ENCODE data around the gene SIPA1.

SIPA1 gene

DNA sequence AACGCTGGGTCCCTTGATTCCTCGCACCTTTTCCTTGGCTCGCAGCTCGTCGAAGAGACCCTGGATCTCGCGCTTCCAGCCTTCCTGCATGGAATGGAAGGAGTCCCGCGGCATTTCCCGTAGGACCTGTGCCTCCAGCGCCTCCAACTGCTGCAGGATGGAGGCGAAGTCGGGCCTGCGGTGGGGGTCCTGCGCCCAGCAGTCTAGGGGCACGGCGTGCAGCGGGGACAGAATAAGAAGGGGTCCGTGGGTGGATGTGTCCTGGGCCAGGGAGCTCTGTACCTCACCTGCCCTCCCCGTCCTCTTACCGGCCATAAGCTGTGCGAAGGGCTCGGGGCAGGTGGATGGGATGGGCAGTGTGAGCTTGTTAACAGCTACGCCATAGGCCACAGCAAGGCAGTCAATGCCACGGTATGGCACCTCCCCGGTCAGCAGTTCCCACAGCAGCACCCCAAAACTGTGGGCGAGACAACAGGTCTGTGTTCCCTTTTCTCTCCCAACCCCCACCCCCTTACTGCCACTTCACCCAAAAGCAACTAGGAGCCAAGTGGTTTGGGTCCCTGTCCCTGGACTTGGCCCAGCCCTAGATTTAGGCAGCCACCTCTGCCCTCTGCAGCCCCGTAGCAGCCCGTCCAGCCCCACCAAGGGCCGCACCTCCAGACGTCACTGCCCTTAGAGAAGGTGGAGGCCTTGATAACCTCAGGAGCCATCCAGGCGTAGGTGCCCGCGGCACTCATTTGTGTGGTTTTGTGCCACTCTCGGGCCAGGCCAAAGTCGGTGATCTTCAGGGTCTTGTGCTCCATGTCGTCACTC lies 30.1 kb upstream of the SIPA1 start:
- DNase-seq: no peak

DNA sequence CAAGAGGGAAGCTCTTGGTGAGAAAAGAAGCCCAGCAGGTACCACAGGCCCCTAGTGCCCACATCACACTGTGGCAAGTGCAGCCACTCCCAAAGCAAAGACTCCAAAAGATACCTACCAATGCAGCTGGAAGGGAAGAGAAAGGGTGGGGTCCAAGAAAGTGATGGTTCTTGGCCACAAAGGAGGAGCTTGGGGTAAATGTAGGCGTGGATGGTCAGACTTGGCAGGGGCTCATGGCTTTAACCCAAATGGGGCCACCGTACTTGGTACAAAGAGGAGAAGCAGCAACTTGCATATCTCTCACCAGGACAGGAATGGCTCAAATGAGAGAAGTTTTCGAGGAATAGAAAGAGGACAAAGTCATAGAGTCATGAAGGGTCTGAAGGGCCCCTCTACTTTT lies 28.7 kb upstream of the SIPA1 start:
- no peak for DNase-seq

DNA sequence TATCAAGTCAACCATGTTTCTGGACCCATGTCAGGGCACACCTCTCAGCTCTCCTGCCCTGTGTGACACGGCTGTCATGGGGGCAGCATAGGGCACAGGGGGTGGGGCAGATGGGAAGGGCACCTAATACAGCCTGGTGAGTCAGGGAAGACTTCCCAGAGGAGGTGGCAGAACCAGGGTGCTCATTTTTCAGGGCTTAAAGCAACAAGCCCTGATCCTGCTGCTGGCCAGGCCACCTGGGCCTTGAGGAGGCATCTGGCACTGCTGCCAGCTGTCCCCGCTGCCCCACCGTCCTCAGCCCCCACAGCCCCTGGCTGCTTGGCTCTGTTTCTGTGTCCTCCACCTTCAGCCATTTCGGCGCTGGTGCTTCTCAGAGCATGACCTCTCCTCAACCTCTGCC lies 28.2 kb upstream of the SIPA1 start:
- no peak for DNase-seq

DNA sequence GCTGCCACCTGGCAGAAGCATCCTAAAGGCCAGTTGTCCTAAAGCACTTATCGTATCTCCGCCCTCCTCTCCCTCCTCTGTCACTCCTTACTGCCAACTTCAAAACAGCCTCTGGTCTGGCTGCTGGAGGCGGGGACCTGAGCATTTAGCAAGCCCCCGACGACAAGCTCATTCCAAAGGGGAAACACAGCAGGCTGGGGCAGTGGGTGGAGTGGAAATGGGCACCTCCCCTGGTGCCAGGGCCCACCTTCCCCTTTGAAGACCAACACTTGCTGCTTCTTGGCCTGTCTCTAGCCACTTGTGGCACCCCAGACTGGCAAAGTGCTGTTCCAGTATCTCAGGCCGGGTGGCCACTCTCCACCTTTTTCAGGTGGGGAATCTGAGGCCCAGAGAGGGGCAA lies 27.5 kb upstream of the SIPA1 start:
- DNase-seq: no peak

DNA sequence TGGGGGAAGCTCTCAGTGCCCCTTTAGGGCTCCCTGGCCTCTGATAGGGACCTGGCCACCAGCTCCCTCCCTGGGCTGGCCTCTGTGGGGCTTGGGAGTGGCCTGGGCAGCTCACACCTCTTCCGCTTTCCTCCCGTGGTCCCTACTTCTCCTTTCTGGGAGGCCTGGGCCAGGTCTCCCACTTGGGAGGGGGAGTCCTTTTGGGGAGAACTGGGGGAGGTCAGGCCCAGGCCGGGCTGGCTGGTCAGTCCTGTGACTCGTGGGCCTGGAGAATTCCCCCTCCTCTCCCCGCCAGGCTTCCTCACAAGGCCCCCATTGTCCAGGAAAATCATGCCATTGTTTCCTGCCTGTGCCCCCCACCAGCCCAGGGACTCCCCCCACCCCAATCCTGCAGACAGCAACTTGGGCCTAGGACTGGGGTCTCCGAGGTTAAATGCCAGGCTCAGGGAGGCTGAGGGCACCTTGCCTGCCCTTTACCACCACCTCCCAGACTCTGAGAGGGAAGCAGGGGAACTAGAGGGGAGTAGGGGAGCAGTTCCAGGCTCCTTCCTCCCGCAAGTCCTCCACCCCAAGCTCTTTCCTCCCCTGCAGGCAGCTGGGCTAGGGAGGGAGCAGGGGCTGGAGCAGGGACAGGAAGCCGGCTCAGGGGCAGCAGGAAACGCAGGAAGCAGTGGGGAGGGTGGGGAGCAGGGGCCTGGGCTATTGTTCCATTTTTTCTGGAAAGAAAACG lies 26.7 kb upstream of the SIPA1 start:
- no peak for DNase-seq

DNA sequence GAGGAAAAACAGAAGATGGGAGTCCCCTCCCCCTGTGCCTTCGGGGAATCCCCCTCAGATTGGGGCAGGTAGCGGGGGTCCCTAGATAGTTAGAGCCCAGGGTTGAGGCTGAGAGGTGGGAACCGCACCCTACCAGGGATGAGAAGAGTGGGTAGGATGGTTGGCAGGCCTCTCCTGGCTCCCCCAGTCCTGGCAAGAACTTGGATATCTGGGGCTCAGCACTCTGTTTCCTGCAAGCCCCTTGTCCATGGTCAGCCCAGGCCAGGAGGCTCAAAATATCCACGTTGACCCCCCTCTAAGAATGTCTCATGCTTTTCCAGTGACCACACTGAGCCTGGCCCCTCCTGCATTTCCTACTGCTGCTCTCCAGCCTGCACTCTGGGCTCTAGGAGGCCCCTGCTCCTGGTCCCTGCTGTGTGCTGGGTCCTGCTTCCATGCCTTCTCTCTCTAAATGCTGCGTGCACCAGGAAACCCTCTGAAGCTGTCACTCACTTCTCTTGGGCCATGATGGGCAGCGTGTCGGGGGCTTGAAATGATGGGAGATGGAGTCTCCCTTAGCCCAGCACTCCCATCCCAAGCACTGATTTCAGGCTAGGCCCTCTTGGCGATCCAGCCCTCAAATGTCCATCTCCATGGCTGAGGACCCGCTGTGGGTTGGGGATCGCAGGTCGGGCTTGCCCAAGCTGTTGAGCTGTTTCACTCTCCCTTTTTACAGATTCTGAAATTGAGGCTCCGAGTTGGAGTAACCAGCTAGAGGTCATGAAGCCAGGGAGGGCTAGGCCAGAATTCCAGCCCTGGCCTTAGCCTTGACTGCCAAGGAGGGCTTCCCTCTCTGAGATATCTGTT lies 25.9 kb upstream of the SIPA1 start:
- DNase-seq: no peak

DNA sequence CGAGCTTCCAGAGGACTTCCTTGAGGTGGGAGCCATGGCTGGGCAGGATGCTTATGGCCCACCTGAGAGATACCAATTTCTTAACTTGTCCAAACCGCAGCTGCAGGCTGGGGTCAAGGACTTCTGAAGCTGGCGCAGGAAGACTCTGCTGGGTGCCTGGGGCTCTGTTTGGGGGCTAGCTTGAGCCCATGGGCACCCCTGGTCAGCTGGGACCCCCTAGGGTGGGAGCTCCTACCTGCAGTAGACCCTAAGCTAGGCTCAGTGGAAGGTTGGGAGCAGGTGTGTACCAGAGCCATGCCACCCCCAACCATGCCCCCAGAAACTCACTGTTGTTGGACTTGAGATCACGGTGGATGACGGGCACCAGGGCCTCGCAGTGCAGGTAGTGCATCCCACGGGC lies 25.2 kb upstream of the SIPA1 start:
- no peak for DNase-seq

DNA sequence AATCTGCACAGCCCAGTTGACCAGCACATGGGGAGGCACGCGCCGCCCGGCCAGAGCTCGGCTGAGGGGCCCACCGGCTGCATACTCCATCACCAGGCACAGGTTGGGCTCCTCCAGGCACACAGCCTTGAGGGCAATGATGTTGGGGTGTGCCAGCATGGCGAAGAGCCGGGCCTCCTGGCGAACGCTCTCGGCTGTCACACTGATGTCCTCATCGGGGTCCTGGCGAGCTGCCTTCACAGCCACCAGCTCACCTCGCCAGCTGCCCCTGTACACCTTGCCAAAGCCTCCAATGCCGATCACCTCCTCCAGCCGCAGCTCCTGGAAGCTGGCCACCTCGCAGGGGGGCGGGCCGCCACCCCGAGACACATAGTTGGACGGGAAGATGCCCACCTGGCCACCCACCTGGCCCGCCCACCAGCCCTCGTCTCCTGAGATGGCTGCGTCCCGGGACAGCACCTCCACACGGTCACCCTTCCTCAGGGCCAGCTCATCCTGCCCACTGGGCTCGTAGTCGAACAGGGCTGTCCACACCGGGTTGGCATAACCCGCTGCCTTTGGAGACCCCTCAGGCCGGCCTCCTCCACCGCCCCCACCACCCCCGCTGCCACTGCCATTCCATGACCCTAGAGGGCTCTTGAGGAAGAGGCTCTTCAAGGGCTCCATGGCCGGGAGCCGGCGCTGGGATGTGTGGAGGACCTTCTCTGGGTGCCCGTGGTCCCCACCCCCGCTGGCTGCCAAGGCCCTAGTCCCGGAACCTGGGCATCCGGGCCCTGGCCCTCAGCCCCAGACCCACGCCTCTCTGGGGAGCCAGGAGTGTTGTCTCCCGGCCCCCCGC lies 24.6 kb upstream of the SIPA1 start:
- peak; percentile 28 for DNase-seq

DNA sequence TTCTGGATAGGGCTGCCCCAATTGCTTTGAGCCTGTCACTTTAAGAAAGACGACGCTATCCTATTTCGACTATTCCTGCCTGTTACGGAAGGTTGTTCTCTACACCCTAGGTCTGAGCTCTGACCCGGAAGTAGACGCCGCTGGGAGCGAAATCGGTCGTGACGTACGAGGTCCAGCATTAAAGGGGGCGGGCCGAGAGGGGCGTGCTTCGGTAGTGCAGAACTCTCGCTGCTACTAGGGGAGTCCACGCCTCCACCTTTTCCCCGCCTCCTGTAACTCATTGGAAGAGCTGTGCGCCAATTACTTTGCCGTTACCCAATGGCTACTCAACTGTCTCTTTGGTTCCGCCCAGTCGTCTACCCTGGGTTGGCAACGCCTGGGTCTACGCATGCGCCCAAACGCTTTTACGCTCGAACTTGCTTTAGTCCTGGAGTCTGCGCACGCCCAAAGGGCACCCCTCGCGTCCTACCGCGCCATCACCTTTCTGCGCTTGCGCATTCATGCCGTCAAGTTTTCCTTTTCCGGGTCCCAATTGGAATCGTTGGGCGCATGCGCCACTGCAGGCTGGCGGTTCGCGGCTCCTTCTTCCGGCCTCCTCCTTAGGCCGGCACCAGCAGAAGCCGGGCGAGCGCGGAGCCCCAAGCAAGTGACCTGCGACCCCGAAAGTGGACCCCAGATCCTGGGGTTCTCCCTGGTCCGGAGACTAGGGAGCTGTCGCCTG lies 22.5 kb upstream of the SIPA1 start, which contains the start of gene PCNX3:
Gene PCNX3, plus strand, starts transcription at position 548 of the 721 bp plus-strand sequence. CDS start 536 bp downstream, outside the sequence.
- peak; percentile 100 for DNase-seq

DNA sequence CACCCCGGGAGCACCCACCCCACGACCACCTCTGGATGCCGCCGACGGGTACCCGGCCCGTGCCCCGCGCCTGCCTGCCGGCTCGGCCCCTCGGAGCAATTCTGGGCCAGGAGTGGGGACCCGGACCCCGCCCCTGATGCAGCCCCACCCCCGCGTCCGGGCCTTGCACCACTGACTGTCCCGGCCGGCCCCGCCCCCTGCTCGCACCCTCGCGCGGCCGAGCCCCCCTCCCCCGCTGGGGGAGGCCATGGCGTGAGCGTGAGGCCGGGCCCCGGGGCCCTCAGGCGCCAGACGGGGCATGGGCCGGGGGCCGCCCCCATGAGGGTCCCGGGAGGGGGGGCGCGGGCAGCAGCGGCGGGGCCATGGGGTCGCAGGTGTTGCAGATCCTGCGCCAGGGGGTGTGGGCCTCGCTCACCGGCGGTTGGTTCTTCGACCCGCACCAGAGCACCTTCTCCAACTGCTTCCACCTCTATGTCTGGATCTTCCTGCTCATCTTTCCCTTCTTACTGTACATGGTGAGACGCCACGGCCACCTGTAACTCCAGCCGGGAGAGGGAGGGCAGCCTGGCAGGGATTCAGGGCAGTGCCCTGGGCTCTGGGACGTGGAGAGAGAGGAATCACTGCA lies 21.8 kb upstream of the SIPA1 start:
- DNase-seq: no peak

DNA sequence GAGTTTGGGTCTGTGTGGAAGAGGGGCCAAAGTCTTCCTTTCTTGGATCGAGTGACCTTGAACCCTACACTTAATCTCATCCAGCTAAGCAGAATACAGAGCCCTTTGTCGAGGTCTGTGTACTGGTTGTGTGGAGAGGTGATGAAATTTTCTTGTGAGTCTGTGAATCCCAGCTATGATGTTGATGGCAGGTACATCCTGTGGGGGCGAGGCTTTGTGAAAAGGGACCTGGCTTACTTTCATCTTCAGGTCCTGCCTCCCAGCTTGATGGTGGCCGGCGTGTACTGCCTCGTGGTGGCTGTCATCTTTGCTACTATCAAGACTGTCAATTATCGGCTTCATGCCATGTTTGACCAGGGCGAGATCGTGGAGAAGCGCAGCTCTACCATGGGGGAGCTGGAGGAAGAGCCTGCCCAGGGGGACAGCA lies 21.3 kb upstream of the SIPA1 start:
- DNase-seq: no peak

DNA sequence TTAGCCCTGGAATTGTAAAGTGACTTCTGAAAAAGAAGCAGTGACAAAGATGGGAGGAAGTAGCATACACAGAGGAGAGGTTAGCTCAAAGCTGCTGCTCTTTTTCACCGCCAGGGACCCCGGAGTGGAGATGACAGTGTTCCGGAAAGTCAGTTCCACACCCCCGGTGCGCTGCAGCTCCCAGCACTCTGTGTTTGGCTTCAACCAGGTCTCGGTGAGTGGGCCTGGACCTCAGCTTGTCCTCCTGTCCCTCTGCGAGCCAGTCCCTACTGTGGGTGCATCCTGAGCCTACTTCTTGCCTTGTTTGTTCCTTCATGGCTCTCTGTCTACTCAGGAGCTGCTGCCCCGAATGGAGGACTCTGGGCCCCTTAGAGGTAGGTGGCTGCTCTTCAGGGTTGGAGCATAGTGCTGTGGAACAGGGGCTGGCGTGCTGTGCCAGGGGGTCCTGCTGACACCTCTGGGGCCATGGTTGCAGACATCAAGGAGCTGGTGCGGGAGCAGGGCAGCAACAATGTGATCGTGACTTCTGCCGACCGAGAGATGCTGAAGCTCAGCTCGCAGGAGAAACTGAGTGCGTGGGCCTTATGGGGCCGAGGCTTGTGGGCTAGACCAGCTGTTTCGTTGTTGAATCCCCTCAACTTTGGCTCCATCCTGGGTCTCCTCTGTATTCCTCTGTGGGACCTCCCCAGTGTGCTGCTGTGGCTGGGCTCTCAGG lies 20.6 kb upstream of the SIPA1 start:
- DNase-seq: no peak

DNA sequence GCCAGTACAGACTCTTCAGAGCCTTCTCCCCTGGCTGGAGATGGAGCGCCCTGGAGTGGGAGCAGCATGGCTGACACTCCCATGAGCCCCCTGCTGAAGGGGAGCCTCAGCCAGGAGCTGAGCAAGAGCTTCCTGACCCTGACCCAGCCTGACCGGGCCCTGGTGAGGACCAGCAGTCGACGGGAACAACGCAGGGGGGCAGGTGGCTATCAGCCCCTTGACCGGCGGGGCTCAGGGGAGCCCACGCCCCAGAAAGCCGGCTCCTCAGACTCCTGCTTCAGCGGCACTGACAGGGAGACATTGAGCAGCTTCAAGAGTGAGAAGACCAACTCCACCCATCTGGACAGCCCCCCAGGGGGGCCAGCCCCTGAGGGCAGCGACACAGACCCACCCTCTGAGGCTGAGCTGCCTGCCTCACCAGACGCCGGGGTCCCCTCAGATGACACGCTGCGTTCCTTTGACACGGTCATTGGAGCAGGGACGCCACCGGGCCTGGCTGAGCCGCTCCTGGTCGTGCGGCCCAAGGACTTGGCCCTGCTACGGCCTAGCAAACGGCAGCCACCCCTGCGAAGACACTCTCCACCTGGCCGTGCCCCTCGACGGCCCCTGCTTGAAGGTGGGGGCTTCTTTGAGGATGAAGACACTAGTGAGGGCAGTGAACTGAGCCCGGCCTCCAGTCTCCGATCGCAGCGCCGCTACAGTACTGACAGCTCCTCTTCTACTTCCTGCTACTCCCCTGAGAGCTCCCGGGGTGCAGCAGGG lies 19.7 kb upstream of the SIPA1 start:
- DNase-seq: no peak

DNA sequence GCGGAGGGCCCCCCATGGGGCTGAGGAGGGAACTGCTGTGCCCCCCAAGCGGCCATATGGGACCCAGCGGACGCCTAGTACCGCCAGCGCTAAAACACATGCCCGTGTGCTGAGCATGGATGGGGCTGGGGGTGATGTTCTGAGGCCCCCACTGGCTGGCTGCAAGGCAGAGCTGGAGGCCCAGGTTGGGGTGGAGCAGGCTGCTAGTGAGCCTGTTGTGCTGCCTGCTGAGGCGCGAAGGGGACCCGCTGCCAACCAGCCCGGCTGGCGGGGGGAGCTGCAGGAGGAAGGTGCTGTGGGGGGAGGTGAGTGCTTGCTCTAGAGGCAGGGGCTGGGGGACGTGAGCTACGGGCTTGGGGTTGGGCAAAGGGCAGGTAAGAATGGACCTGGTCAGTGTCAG lies 19.1 kb upstream of the SIPA1 start:
- DNase-seq: no peak

DNA sequence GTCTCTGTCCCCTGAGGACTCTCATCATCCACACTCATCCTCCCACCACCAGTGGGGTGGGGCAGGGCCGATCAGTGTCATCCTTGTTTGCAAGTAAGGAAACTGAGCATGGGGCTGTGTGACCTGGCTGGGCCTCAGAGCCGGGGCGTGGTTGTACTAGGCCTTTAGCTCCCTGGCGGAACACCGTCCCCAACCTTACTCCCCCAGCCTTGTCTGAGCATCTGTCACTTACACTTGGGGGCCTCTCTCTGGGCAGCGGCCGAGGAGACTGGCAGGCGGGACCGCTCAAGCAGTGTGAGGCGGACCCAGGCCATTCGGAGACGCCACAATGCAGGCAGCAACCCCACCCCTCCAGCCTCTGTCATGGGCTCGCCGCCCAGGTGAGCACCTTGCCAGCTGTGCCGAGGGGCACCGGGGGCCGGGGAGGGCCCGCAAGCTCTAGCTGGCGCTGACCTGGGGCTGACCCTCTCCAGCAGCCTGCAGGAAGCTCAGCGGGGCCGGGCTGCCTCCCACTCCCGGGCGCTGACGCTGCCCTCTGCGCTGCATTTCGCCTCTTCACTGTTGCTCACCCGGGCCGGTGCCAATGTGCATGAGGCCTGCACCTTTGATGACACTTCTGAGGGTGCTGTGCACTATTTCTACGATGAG lies 18.5 kb upstream of the SIPA1 start:
- DNase-seq: no peak

DNA sequence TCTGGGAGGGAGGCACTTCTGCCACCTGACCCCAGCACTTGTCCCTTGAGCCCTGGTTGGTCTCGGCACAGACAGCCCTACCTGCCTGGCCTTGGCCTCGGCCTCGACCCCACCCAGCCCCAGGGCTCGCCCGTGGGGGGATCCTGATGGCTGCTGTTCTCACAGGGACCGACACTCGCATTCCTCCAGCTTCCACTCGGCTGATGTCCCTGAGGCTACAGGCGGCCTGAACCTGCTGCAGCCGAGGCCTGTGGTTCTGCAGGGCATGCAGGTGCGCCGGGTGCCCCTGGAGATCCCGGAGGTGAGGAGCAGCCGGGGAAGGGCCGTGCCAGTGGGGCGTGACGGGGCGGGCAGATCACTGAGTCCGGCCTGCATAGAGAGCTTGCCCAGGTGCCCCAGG lies 17.2 kb upstream of the SIPA1 start:
- DNase-seq: no peak

DNA sequence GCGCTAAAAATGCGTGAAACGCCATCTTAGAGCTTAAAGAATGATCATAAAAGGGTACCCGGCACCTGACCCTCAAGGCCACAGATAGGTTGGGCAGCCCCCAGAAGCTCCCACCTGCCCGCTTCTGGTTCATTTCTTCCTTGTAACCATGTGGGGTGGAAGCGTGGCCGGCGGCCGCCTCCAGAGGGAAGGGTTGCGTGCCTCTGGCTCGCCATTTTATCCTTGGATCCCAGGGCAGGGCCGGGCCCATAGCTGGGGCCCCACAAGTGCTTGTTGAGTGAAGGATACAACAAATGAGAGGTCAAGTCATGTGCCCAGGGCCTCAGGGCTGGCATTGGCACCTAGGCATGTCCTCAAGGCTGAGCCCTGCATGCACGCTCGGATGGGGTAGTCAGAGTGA lies 16.4 kb upstream of the SIPA1 start:
- no peak for DNase-seq

DNA sequence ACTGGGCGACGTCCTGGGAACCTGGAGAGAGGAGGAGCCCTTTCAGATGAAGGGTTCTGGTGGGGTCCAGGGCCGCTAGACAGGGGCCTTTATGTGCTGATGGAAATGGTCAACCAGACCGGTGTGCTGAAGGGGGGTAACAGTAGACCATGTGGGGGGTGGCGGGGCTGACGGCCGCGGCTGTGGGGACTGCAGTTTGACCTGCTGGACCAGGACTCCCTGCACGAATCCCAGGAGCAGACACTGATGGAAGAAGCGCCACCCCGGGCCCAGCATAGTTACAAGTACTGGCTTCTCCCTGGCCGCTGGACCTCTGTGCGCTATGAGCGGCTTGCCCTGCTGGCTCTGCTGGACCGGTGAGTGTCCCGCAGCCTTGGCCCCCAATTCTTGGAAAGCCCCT lies 15.9 kb upstream of the SIPA1 start:
- DNase-seq: no peak

DNA sequence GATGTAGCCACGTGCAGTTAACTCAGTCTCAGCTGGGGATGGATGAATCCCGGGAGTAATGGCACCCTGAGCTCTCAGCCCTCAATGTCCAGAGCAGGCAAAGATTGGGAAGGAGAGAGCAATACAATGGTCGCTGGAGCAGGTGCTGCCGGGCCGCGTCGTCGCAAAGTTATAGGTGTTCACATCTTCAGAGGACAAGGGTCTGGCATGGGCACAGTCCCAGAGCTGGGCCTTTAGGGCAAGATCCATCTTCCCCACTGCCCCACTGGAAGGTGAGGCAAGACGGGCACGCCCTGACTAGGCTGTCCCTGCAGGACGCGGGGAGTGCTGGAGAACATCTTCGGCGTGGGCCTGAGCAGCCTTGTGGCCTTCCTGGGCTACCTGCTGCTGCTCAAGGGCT lies 14.7 kb upstream of the SIPA1 start:
- DNase-seq: no peak

All from eye (tissue), 1 donor.